NOMO-1 treated with DMSO at 0.1 percent for 48 hours (cell line): ENCODE measurements around the gene NANS.
"Not testable (repeated sequence)": the region's sequence is repeated elsewhere in the genome, so short reads cannot be mapped to it uniquely, and the experiment has no call there.

Experiments used
- DNase-seq: peaks from one replicate; lab custom pipeline; 2025; ENCODE audit not compliant: unreplicated experiment; lab: John Stamatoyannopoulos, UW

The NANS gene

GRCh38 chr9:98099346-98099745 lies 42.8 kb downstream of the NANS start:
- DNase-seq = no peak

- DNase-seq = no peak
These were observed 43.4 kb downstream of the NANS start for GRCh38 chr9:98099898-98100297.

GRCh38 chr9:98100456-98100855 lies 43.9 kb downstream of the NANS start:
- DNase-seq = no peak

- no peak for DNase-seq
These were observed 44.9 kb downstream of the NANS start for GRCh38 chr9:98101416-98101815.

- no peak for DNase-seq
These were observed 45.3 kb downstream of the NANS start for GRCh38 chr9:98101868-98102273.

- DNase-seq = peak; percentile 92
These were observed 47.9 kb downstream of the NANS start for GRCh38 chr9:98104445-98104881.

GRCh38 chr9:98105006-98105405 lies 48.5 kb downstream of the NANS start:
- no peak for DNase-seq

- peak; percentile 74 for DNase-seq
These were observed 51.4 kb downstream of the NANS start for GRCh38 chr9:98107926-98108325.

- peak; percentile 66 for DNase-seq
These were observed 52.0 kb downstream of the NANS start for GRCh38 chr9:98108531-98109031.

GRCh38 chr9:98109052-98109451 lies 52.5 kb downstream of the NANS start:
- DNase-seq = no peak

- DNase-seq = not testable (repeated sequence)
These were observed 60.6 kb downstream of the NANS start for GRCh38 chr9:98117097-98117496.

- DNase-seq = peak; percentile 78
These were observed 61.6 kb downstream of the NANS start for GRCh38 chr9:98117984-98118639.

GRCh38 chr9:98118640-98119601 lies 62.4 kb downstream of the NANS start, which contains the start of gene TRIM14:
TSS of gene TRIM14 (minus strand) at chr9:98119222. CDS start at chr9:98119188, 34 bp downstream.
- DNase-seq = peak; percentile 61

GRCh38 chr9:98120476-98120875 lies 63.9 kb downstream of the NANS start:
- DNase-seq = peak; percentile 39

- DNase-seq = peak; percentile 27
These were observed 64.5 kb downstream of the NANS start for GRCh38 chr9:98121058-98121457.

GRCh38 chr9:98124091-98124490 lies 67.6 kb downstream of the NANS start:
- not testable (repeated sequence) for DNase-seq

GRCh38 chr9:98124637-98125426 lies 68.3 kb downstream of the NANS start:
- no peak for DNase-seq

- DNase-seq = no peak
These were observed 70.7 kb downstream of the NANS start for GRCh38 chr9:98127226-98127625.

GRCh38 chr9:98128316-98128715 lies 71.8 kb downstream of the NANS start:
- DNase-seq = no peak

- peak; percentile 96 for DNase-seq
These were observed 72.9 kb downstream of the NANS start for GRCh38 chr9:98129451-98129881.

- not testable (repeated sequence) for DNase-seq
These were observed 73.5 kb downstream of the NANS start for GRCh38 chr9:98130060-98130459.
